HG02870 (cell line): ENCODE results near the gene DRICH1.
"Not testable (repeated sequence)": the region's sequence is repeated elsewhere in the genome, so short reads cannot be mapped to it uniquely, and the experiment has no call there.

Experiments used
- ATAC-seq: cut with Tn5 transposase; IDR thresholded peaks from one replicate; pipeline ENCODE4 v1.9.1; 2021; ENCODE audit warnings: mild to moderate bottlenecking, moderate library complexity; ENCODE audit not compliant: unreplicated experiment

The DRICH1 gene

DNA sequence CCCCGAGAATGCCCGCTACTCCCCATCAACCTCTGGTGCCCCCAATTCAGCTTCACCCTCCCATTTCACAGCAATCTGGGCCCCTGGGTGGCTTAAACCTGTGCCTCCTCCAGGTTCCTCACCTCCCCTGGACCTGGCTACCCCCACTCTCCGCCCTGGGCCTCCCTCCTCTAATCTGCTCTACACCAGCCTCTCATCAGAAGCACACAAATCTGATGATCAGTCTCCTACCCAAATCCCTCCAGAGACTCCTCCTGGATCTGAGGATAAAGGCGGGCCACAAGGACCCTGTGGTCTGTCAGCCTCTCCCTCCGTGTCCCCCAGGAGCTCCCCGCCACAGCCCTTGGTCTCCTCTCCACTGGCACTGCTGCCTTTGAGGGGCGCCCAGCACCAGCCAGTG is 28.9 kb downstream of the DRICH1 start:
- ATAC-seq, result no peak

DNA sequence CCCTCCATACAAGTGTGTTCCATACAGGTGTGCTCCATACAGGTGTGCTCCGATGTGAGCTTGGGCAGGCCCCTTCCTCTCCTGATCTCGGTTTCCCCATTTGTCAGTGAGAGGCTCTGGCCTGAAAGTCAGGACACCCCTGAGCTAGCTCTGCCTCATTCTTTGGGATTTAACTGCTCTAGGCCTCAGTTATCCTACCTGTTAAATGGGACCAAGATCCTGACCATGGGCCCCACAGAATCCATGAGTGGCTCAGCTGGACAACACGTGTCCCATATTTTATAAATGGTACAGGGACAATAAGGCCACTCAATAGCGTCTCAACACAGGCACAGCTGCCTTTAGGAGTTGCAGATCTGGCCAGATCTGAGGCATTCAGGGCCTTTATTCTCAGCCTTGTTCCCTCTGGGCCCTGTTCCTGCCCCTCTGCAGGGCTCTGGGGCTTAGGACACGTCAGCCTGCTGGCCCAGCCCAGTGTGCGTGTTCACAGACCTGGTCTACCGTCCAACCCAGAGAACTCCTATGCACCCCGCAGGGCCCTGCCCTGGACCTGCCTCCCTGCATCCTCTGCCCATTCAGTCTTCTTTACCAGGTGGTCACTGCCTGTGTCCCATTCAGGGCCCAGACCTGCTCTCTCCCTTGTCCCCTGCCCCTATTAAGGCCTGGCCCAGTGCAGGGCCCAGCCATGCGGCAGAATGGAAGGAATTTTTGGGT is 33.2 kb downstream of the DRICH1 start:
- ATAC-seq, result no peak

DNA sequence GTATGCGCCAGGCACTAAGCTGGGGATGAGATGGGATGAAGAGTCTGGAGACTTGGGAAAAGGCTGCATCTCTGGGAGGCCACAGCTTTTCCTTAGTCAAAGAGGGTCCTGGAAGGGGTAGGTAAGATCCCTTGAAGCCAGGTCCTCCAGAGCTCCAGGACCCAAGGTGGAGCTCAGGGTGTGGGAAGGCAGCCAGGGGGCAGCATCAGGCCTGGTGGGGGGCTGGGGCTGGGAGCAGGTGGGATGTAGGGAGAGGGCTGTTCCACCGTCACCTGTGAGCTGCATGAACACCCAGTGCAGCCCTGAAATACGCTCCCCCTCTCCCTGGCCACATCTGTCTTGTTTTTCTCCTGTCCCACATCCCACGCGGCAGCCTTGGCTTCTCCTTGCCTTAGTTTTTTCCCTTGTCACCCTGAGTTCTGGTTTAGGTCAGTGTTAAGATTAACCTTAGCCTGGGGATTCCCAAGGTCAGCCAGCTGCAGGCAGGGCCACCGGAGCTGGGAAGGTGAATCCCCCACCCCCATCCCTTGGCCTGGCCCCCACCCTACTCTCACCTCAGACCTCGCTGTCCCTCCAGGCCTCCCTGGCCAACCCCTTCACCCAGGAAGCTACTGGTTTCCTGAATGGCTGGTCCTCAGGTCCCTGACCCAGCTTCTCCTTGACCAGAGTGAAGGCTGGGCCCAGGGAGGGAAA is 34.4 kb downstream of the DRICH1 start:
- ATAC-seq, result not testable (repeated sequence)

DNA sequence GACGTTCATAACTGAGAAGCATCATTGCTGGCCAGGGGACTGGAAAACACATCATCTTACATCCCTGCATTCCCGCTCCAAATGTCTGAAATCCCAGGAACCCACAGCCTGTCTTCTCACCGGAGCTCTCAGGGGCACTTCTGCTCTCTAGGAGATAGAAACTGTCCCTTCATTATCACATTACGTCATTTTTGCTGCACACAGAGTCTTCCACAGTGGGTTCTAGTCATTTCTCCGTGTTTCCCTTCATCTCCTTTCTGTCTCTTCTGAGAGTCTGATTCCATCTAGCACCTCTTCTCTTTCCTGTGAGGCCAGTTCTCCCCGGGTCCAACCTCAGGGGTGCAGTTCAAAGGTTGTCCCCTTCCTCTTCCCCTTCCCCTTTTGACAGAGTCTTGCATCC is 36.2 kb downstream of the DRICH1 start:
- ATAC-seq, result not testable (repeated sequence)

DNA sequence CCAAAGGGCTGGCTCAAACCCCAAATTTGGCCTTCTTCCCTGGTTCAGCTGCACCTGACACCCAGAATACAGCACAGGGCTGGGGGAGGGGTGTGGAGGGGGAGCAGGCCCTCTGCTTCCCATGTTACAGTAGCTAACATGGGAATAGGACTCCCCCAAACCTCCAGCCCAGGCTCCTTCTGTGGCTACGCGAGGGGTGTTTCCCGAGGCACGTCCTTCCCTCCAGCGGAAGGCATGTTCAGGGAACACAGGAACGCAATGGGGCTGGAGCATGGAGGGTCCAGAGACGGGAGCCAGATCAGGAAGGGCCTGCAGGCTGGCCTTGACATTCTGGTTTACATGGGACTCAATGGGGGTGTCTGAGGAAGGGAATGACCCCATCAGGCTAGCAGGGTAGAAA is 40.3 kb downstream of the DRICH1 start:
- ATAC-seq, result no peak

DNA sequence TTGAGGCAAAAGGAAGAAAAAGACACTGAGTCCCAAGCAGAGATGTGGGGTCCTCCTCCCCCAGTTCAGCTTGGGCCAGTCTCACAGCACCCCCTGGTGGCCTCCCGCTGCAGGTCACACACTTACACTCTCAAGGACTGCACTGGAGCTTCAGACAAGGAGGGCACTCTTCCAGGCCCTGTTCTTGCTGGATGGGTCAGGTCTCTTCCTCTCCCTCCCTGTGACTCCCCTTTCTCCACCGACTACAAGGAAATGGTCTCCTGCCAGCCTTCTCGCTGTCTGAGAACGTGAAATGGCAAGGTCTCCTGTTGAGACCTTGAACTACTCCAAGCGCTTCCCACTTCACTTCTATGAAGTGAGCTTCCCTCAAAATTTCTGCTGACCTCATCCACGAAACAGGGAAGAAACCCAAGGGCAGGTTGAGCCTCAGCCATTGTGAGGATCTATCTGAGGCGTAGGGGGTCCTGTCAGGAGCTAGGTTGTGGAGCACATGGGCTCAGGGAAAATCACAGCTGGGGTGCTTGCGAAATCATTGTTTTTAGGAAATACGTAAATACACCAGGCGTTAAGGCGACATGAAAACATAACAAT is 40.8 kb downstream of the DRICH1 start:
- no peak for ATAC-seq

DNA sequence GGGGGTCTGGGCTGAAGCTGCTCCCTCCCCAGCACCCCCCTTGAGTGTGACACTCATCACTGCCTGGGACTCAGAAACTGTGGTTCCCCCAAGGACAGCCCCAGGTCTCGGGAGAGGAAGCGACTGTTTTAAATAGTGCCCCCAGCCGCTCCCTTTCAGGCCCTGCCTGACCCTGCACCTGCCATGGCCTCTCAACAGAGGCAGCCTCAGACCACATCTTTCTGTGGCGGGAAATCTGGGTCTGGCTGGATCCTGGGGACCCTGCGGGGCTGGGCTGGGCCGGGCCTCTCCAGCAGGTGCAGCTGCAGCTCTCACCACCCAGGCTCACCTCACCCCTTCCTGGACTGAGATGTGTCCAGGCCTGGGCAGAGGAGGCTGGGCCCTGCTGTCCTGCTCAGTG is 48.3 kb downstream of the DRICH1 start:
- ATAC-seq, result no peak

DNA sequence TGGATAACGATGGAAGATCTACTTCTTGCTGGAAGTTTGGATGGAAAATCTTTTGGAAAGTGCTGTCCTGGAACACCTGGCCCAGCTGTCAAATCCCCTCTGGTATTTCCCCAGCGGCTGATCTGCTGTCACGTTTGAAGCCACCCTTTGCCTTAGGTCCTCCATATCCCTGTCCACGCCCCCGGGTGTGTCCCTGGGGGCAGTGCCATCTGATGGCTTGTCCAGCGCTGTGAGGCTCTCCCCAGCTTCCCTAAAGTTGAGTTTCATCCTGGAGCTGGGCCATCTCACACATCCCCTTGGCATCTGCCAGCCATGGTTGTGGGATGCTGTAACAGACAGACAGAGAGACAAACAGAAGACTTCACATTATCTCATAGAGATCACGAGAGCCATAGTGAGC is 49.0 kb downstream of the DRICH1 start:
- no peak for ATAC-seq

DNA sequence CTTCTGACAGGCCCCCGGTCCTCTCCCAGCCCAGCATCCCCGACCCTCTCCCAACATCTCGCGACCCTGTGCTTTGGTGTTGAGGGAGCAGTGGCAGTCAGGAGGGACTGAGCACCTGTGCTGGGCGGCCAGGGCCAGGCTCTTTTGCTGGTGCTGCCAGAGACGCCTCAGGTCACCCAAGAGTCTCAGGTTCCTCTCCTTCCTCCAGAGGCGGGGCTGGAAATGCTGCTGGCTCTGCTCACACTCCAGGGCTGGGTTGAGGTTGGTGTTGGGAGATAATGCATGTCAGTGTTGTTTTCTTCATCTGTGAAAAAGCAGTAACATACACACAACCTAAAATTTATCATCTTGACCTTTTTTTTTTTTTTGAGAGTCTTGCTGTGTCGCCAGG is 50.9 kb downstream of the DRICH1 start:
- ATAC-seq, result no peak

DNA sequence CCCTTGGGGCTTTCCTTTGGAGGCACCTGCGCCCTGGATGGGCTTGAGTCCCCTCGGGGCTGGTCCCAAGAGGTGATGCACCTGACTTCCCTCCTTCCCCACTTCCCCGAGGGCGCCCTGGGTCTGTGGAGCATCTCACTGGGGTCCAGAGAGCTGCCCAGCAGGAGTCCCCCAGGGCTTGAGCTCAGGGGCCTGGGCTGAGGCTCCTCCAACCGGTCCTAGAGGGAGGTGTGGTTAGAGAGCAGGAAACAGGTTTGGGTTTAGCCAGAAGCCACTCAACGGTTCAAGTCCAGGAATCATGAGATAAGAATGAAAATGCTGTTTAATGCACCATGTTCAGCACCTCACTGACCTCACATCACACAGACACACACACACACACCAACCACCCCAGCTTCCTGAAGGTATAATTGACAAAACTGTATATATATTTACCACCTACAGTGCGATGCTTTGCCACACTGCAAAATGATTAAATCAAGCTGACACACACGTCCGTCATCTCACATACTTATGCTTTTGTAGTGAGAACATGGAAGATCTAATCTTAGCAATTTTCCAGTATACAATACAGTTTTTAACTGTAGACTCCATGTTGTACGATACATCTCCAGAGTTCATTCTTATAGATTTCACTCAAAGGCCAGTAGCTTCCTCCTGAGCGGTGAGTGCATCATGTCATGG is 51.4 kb downstream of the DRICH1 start:
- ATAC-seq, result no peak

DNA sequence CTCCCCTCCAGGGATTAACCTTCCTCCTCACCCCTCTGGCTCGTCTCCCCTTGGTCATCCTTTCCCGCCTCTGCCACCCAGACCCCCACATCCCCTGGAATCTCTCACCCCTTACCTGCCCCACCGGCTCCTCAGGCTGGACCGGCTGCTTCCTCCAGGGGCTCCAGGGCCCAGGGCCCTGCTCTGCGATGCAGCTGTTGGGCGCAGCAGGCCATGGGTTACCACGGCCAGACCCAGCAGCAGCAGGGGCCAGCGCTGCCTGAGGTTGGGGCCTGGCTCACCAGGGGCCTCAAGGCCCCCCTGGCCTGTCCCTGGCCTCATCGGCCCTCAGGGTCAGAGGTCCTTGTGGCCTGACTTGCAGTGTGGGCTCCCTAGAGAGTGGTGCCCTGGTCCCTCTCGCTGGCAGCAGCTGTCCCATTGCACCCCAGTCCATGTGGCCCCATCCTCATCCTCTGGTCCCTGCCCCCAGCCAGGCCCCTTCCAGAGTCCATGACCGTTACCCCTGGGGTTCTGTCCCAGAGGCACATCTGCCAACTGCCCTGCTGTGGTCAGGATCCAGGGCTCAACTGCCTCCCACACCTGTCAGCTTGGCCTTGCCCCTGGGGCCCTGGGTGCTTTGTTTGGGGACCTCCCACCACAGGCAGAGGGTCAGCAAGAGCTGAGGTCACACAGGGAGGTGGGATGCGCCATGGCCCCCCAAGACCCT is 52.1 kb downstream of the DRICH1 start, which contains the start of gene IGLL1:
IGLL1 (minus strand) TSS at position 421 of the 706 bp plus-strand sequence; CDS start at position 321, 100 bp downstream.
- ATAC-seq, result no peak

DNA sequence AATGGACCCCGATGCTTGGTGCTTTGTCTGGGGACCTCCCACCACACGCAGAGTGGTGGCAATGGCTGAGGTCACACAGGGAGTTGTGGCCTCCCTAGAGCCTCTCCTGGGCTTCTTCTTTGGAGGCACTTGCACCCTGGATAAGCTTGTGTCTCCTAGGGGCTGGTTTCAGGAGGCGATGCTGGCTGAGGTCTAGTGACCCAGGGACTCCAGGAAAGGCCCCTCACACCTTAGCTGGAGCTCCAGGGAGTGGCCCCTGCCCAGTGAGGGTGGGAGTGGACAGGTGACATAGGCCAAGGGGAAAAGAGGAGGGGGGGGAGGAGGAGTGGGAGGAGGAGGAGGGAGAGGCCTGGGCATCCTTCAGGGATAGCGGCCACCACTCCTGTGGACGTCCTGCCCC is 52.8 kb downstream of the DRICH1 start:
- ATAC-seq, result no peak

DNA sequence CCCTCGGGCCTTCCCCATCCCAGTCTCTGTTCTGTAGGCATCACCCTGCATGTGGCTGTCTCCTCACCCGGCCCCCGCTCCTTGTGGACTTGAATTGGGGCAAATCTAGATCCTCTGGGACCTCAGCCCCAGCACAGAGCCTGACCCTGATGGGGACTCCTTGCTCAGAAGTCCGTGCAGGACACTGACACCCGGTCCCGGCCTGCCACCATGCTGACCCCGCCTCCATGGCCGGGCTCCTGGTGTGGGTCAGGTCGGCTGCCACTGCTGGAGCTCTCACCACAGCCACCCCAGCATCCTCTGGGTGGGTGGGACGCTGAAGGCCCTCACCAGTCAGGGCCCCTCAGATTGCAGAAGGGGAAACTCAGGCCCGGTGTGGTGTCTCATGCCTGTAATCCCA is 53.8 kb downstream of the DRICH1 start:
- ATAC-seq, result no peak

DNA sequence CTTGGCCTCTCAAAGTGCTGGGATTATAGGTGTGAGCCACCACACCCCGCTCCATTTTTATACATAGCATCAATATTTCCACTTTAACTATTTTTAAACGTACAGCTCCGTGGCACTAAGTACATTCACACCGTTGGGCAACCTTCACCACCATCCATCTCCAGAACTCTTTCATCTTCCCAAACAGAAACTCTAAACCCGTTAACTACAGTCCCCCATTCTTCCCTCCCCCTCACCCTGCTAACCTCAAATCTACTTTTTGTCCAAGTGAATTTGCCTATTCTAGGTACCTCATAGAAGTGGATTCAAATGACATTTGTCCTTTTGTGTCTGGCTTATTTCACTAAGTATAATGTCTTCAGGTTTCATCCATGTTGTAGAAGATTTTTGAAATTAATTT is 55.4 kb downstream of the DRICH1 start:
- no peak for ATAC-seq

DNA sequence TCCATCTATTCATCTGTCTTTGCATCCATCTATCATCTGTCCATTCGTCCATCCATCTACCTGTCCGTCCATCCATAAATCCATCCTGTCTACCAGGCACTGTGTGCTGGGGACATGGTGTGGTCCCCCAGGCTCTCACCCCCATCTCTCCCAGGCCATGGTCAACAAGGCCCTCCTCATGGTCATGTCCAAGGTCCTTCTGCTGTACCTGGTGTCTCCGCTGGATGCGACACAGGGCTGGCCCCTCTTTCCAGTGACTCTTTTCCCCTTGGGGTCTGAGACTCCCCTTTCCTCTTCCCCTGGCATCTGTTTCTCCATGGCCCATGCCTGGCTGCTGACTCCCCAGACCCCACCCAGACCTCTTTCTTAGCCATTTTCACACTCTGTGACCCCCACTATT is 56.5 kb downstream of the DRICH1 start:
- ATAC-seq, result no peak

DNA sequence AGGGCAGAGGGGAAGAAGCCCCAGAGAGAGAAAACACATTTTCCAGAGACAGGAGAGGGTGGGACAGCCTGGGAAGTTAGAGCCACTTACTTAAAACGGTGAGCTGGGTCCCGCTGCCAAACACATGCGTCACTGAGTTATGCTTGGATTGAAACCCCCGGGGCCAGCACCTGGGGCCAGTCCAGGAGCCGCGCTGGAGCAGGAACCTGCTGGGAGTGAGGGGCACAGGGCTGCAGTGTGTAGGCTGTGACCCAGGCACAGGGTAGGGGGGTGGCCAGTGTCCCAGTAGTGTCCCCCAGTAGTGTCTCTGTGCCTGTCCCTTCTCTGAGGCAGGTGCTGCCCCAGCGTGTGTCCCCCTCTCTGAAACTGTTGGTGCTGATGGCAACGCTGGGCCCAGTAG is 57.2 kb downstream of the DRICH1 start:
- ATAC-seq, result no peak

DNA sequence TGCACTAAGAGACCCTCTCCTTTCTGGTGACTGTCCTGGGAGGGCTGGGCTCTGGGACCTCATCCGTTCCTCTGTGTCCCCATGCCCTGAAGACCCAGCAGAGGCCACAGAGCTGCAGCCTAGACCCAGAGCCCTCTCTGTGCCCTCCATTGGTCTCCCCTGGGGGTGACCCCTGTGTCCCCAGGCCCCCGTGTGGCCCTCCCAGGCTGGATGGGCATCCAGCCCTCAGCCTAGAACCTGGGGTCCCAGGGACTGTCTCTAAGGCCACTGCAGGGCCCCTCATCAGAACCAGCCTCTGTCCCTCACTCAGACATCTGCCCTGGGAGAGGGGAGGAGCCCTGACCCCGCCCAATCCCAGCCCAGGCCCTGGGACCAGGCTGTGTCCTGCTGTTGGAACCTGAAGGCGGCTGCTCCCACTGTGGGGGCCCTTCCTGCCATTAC is 57.7 kb downstream of the DRICH1 start:
- ATAC-seq, result no peak

DNA sequence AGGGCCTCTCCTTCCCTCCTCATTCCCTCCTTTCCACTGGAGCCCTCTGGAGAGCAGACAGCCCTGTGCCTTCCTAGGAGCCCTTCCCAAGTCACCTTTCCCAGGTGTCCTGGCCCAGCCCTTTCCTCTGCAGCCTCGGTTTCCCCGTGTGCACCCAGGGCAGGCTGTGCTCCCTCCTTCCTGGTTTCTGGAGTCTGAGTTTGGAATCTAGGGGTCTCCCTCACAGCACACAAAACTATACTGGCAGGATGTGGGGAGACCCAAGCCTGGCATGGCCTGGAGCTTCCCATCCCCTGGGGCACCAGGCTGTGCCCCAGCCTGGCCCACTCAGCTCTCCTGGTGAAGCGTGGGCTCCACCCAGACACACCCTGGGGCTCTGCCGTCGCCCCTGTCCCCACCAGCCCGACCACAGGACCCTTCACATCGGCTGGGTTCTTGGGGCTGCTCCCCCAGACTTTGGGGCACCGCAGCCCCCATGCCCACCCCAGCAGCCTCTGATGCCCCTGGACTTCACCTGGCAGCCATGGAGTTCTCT is 58.4 kb downstream of the DRICH1 start:
- not testable (repeated sequence) for ATAC-seq

DNA sequence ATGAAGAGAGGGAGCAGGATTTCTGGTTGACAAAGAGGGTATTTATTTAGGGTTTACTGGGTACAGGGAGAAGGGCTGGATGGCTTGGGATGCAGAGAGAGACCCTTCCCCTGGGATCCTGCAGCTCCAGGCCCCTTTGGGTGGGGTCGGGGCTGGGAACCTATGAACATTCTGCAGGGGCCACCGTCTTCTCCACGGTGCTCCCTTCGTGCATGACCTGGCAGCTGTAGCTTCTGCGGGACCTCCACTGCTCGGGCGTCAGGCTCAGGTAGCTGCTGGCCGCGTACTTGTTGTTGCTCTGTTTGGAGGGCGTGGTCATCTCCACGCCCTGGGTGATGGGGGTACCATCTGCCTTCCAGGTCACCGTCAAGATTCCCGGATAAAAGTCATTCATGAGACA is 59.0 kb downstream of the DRICH1 start:
- ATAC-seq, result not testable (repeated sequence)

DNA sequence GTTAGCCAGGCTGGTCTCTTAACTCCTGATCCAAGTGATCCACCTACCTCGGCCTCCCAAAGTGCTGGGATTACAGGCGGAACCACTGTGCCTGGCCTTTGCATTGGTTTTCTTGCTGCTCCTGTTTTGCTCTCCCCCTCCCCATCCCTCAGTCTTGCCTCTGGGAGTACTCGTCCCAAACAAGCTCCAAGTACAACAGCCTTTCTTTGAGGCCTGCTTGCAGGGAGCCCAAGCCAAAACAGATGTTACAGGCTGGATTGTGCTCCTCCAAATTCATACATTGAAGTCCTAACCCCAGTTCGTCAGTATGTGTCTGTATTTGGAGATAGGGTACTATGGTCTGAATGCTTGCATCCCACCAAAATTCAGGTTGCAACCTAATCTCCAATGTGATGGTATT is 60.6 kb downstream of the DRICH1 start:
- ATAC-seq, result no peak

DNA sequence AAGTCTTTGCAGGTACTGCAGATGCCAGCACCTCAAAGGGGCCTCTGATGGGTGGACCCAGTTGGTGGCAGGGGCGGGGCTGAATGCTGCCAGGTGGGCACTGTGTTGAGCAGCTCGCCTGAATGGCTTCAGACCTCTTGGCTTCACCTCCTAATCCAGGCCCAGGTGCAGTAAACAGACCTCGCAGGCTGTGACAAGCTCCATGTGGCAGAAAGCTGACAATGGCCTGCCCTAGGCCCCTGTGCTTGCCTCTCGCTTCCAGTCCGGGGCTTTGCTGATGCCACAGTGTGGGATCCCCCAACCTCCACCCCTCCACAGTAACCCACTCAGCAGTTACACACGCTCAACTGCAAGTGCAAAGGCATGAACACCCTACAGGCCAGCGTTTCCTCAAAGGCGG is 61.4 kb downstream of the DRICH1 start:
- ATAC-seq, result no peak
